Measurements from ENCODE around the gene CCDC112. TPM values are rescaled to one million over a fixed set of nuclear protein-coding genes. Genes with fewer than 3 reads are reported as not detected.

Gene CCDC112
- total and polyA plus RNA-seq, 2 experiments from 2014 or later: 8.1 to 10.9 TPM

DNA sequence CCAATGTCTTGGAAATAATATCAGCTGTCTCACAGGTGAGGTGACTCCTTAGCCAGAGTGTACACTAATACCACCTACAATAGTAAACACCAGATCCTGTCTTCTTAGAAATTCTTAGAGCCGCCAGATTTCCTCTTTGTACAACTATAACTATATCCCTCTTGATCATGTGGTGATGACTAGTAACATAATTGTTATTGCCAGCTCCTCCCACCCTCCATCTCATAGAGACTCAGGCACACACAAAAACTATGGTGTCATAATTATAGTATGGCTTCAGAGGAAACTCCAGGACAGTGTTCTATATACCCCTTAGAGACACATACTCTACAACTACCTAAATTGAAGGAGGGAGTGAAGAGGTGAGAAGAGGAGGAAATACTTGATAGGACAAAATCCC is 66.8 kb downstream of the CCDC112 start:
- TF ChIP-seq, protein P1, sequence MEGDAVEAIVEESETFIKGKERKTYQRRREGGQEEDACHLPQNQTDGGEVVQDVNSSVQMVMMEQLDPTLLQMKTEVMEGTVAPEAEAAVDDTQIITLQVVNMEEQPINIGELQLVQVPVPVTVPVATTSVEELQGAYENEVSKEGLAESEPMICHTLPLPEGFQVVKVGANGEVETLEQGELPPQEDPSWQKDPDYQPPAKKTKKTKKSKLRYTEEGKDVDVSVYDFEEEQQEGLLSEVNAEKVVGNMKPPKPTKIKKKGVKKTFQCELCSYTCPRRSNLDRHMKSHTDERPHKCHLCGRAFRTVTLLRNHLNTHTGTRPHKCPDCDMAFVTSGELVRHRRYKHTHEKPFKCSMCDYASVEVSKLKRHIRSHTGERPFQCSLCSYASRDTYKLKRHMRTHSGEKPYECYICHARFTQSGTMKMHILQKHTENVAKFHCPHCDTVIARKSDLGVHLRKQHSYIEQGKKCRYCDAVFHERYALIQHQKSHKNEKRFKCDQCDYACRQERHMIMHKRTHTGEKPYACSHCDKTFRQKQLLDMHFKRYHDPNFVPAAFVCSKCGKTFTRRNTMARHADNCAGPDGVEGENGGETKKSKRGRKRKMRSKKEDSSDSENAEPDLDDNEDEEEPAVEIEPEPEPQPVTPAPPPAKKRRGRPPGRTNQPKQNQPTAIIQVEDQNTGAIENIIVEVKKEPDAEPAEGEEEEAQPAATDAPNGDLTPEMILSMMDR (IDR thresholded peaks at IDR 0.05; ENCODE audit: low read depth, low read length): no peak
- H3K36me3 ChIP-seq: peaks cover 9% of the 10 kb centered on the region

DNA sequence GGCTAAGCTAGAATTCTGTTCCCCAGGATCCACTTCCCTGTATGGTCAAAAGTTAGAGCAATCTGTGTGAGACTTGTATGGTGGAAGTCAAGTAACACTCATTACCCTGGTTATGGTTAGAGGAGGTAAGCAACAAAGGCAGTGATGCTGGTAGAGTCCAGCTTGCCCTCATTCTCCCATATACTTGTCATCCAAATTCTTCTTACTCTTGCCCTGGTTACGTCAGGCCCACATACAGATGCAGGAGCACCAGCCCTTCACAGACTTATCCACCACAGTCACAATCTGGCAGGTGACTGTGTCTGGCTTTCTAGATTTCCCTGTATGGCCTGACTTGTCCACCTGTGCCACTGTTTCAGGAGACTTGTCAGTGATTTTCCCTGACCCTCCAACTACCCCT is 69.2 kb downstream of the CCDC112 start:
- peaks cover 9% of the 10 kb centered on the region for H3K36me3 ChIP-seq
- no peaks in the 10 kb centered on the region for H3K27me3 ChIP-seq
- no peak overlapping the region for H3K4me3 ChIP-seq
- H3K4me1 ChIP-seq (ENCODE audit: low read depth): no peaks in the 10 kb centered on the region
- no peak for DNase-seq (ENCODE audit: low read depth in 1 of 2, low spot score in 1 of 2)
- TF ChIP-seq, protein P1 (IDR thresholded peaks at IDR 0.05; ENCODE audit: low read depth, low read length): no peak
- H3K9me3 ChIP-seq (ENCODE audit: low read depth): no peaks in the 10 kb centered on the region
- H3K27ac ChIP-seq: no peak overlapping the region

More for the DNA sequence above, 66.8 kb downstream of the CCDC112 start:
- no peak overlapping the region for H3K4me3 ChIP-seq
- H3K27ac ChIP-seq: no peak overlapping the region
- H3K9me3 ChIP-seq (ENCODE audit: low read depth): no peaks in the 10 kb centered on the region
- DNase-seq (ENCODE audit: low read depth in 1 of 2, low spot score in 1 of 2): no peak
- H3K27me3 ChIP-seq: no peaks in the 10 kb centered on the region
- no peaks in the 10 kb centered on the region for H3K4me1 ChIP-seq (ENCODE audit: low read depth)

Other genes starting within 250 kb of the CCDC112 start
- 2.6 and 8.0 TPM in 2 replicates for gene TRIM36, start 126.7 kb downstream of the CCDC112 start, total RNA-seq
- 1.4 and 4.6 TPM in 2 replicates for gene TRIM36, start 126.7 kb downstream of the CCDC112 start, polyA plus RNA-seq
- 8.8 and 12.8 TPM in 2 replicates for gene PGGT1B, start 33.8 kb downstream of the CCDC112 start, total RNA-seq
- gene PGGT1B, start 33.8 kb downstream of the CCDC112 start, polyA plus RNA-seq: 6.0 and 6.9 TPM in 2 replicates
- 8.7 and 11.8 TPM in 2 replicates for gene FEM1C, start 248.1 kb upstream of the CCDC112 start, total RNA-seq
- 7.2 and 9.2 TPM in 2 replicates for gene FEM1C, start 248.1 kb upstream of the CCDC112 start, polyA plus RNA-seq

Measured in cardiac muscle cell (in vitro differentiated cells and primary cell).